Inferior parietal cortex (tissue), 1 donor: Measurements from ENCODE around the gene PLP2.

ENCODE experiments used
- DNase-seq: peaks from one replicate; pipeline ENCODE4 v3.0.0-alpha.2; 2016; ENCODE audit errors: extremely low spot score

PLP2 gene

DNA sequence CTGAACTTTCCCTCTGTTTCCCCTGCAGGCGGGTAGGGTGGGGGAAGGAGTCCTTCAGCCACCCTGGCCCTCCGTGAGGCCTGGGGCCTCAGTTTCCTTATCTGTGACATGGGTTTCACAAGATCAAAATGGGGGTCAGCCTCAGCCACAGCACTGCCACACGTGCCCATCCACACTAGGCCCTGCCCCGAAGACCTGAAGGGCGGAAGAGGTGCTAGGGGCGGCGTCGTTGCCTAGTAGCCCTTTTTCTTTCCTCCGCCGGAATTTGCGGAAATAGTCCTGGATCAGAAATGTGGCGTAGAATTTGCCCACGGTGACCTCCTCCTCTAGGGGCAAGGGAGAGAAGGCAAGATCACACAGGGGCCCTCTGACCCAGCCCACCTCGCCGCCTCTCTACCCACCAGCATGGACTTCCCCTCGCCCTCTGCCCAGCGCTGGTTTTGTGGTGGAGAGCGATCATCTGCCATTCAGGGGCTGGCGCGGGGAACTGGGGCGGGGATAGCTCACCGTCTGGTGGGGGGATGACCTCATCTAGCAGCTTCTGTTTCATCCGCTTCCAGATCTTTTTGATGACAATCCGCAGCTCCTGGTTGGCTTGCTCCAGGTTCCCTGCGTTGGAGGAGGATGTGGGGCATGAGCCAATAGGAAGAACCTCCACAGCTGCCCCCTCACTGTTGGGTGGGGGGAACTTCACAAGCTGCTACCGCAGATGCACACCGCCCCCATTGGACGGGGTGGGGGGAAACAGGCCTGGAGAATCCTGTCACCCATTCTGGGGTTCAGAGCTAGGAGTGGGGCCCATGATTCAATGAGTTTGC lies 37.9 kb downstream of the PLP2 start:
- DNase-seq: no peak

DNA sequence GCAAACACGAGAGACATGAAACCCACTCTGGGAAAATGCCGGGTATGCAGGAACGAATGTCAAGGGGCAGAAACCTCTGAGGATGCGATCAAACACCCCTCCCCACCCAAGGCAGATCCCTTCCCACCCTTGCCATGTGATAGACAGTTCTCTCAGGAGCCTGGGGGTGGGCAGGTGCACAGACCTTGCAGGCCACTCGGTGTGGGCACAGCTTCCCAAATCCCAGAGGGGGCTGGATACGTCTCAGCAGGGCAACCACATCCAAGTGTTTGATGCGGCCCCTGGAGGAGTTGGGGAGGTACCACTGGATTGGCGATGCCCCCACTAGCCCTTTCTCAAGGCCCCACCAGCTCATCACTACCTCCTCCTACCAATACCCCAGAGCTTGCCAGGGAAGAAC lies 38.7 kb downstream of the PLP2 start:
- DNase-seq: no peak

DNA sequence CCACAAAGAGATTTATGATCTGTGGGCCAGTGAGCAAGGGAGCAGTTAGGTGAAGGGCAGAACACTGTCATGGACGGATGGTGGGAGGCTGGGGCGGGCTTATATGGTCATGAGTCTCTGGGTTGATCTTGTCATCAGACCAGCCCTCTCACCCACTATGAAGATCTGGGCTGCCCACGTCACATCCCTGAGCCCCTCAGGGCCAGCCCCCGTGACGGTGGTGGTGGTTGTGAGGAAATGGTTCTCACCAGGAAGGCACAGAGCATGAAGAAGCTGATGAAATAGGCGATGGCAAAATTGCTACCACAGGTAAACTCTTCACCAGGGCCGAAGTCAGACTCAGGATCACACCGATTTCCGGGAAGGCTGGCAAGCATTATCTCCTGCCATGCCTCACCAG lies 39.4 kb downstream of the PLP2 start:
- DNase-seq: no peak

DNA sequence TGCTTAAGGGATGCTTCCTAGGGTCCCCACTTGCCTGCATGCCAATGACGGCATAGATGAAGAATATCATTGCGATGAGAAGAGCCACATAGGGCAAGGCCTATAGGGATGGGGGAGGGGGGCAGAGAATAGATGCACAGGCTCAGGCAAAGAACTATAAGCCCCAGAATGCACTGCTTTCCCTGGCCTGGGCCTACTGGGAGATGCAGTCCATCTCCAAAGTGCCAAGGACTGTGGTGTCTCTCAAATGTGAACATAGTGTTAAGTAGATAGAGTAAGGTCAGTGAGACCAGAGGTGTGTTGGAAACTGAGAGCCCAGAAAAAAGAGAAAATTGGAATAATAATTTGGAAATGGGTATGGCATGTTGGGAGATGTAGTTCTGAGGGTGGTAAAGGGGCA lies 40.5 kb downstream of the PLP2 start:
- no peak for DNase-seq

DNA sequence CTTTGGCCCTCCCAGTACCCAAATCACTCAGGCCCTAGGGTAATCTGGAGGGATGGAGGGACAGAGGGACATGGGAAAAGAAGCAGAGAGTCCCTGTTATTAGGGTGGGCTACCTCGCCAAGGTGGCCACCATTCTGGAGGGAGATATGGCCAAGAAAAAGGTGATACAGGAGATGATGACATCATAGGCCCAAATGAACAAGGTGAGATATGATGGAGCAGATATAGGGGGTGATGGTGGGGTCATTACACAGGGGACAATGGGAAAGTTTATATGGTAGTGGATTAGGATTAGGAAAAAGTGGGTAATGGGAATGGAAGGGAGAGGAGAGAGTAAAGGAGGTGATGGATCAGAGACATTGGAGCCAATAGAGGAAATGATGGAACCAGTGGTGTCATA lies 41.2 kb downstream of the PLP2 start:
- DNase-seq: no peak

DNA sequence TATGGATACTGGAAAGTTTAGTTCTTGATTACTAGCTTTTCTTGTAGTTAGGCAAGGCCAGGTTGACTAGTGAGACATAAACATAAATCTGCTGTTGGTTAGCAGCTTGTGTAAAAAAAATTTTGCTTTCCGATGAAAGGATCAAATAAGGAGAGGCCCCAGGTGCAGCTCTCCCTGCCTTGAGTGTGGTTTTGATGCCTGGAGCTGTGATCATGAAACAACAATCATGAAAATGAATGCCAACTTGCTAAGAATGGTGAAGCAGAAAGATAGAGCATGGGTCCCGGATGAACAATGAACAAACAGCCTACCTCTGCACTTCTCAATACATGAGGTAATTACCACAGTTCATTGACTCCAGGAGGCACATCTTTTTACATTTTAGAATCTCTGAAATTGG lies 42.7 kb downstream of the PLP2 start:
- DNase-seq: no peak

DNA sequence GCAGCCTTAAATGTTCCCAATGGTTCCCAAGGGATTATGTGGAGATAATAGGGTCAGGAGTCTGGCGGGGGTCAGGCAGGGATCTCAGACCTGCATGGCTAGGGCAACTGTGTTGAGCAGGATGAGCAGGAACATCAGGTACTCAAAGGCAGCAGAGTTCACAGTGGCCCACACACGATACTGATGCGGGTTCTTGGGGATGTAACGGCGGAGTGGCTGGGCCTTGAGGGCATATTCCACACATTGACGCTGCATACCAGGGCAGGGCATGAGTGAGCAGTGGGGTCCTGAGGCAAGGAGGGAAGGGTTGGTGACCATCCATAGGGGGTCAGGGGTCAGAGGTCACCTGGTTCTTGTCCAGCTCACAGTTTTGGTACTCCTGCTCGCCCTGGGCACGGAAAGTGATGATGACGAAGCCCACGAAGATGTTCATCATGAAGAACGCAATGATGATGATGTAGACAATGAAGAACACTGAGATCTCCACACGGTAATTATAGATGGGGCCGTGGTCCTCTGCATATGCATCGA lies 43.4 kb downstream of the PLP2 start:
- no peak for DNase-seq

DNA sequence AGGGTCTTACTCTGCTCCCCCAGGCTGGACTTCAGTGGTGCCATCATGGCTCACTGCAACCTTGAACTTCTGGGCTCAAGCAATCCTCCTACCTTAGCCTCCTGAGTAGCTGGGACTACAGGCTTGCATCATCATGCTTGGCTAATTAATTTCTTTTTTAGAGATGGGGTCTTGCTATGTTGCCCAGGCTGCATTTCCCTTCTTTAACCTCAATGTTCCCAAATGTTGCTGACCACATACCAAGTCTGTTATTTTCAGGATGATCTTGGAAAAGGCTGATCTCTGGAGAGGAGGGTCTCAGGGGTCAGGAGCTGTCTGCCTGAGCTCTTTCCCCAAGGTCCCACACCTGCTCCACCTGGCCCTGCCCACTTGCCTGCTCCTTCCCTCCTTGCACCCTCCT lies 48.4 kb downstream of the PLP2 start:
- no peak for DNase-seq

DNA sequence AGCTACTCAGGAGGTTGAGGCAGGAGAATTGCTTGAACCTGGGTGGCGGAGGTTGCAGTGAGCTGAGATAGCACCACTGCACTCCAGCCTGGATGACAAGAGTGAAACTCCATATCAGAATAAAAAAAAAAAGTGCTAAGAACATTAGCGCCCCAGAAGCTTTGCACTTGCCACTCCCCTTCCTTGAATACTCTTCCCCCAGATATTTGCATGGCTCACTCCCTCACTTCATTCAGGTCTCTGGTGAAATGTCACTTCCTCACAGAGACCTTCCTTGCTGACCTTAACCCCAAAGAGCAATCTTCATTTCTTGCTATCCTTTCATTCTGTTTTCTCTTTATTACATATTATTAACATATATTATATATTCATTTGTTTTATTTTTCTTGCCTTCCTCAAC lies 50.2 kb downstream of the PLP2 start:
- no peak for DNase-seq
